Fibroblast of mammary gland (primary cell): ENCODE results near the gene CACFD1.
A peak's percentile ranks its signal among the peaks of the same experiment; 100 is the strongest.

Experiments used
- DNase-seq: peaks from one replicate; pipeline ENCODE4 v3.0.0-alpha.2; 2010; ENCODE audit warnings: low read depth
- H3K4me3 ChIP-seq: 2 replicates; pipeline ENCODE4 v1.5.1; 2011; ENCODE audit warnings: low read depth, mild to moderate bottlenecking, low read length, moderate library complexity; ENCODE audit not compliant: control insufficient read depth
- CTCF ChIP-seq: conservative IDR thresholded peaks from 2 replicates; pipeline ENCODE4 v1.5.1; 2011; ENCODE audit warnings: low read depth, low read length, inconsistent platforms; ENCODE audit not compliant: control insufficient read depth, insufficient read depth

The CACFD1 gene

GRCh38 chr9:133421615-133422542, 37.9 kb upstream of the CACFD1 start, which contains the start of gene ADAMTS13:
Gene ADAMTS13 (plus strand): TSS chr9:133422367. CDS start chr9:133422444, 77 bp downstream.
- no peak within 1 kb of the TSS for H3K4me3 ChIP-seq
- peak; percentile 15 for DNase-seq

GRCh38 chr9:133423216-133423615, 36.6 kb upstream of the CACFD1 start:
- DNase-seq: peak; percentile 14
- TF ChIP-seq CTCF: no peak
- H3K4me3 ChIP-seq: no peak overlapping the region

More at GRCh38 chr9:133421615-133422542, 37.9 kb upstream of the CACFD1 start, which contains the start of gene ADAMTS13:
- TF ChIP-seq CTCF: peak; percentile 9

GRCh38 chr9:133424187-133424586, 35.6 kb upstream of the CACFD1 start:
- no peak for TF ChIP-seq CTCF
- H3K4me3 ChIP-seq: no peak overlapping the region
- DNase-seq: no peak

- TF ChIP-seq CTCF: no peak
- no peak for DNase-seq
- H3K4me3 ChIP-seq: no peak overlapping the region
Observed at GRCh38 chr9:133425049-133425632, 34.6 kb upstream of the CACFD1 start.

- DNase-seq: no peak
- no peak for TF ChIP-seq CTCF
- H3K4me3 ChIP-seq: no peak overlapping the region
Observed at GRCh38 chr9:133426011-133426410, 33.8 kb upstream of the CACFD1 start.

GRCh38 chr9:133427658-133428348, 32.0 kb upstream of the CACFD1 start:
- H3K4me3 ChIP-seq: no peak overlapping the region
- TF ChIP-seq CTCF: no peak
- DNase-seq: no peak
